Ishikawa (cell line): ENCODE data around the gene ZFAND2B.

ENCODE experiments used
- CEBPB ChIP-seq: IDR thresholded peaks from 2 replicates; pipeline ENCODE4 v1.6.1; 2012
- CREB1 ChIP-seq: IDR thresholded peaks from 2 replicates; pipeline ENCODE4 v1.6.1; 2012; ENCODE audit warnings: low read depth
- TF ChIP-seq, protein P1 (sequence below): IDR thresholded peaks from 2 replicates; pipeline ENCODE4 v1.6.1; 2012

DNA sequence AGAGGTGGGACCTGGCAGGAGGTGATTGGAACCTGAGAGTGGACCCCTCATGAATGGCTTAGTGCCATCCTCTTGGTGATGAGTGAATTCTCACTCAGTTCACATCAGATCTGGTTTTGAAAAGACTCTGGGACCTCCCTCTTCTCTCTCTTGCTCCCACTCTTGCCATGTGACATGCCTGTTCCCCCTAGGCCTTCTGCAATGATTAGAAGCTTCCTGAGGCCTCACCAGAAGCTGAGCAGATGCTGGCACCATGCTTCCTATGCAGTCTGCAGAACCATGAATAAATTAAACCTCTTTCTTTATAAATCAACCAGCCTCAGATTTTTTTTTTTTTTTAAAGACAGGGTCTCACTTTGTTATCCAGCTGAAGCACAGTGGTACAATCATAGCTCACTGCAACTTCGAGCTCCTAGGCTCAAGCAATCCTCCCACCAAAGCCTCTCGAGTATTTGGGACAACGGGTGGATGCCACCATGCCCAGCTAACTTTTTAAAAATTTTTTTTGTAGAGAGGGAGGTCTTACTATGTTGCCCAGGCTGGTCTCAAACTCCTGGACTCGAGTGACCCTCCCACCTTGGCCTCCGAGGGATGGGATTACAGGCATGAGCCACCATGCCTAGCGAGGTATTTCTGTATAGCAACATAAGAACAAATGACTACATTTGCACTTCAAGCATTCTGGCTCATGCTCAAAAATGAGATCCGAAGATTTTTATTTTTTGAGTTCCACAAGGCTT lies 2.0 kb upstream of the ZFAND2B start:
- no peak for TF ChIP-seq CREB1
- no peak for TF ChIP-seq CEBPB
- TF ChIP-seq, protein P1, sequence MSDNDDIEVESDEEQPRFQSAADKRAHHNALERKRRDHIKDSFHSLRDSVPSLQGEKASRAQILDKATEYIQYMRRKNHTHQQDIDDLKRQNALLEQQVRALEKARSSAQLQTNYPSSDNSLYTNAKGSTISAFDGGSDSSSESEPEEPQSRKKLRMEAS: no peak
